Measurements from ENCODE around the gene CRTAC1. TPM values are rescaled to one million over a fixed set of nuclear protein-coding genes. Genes with fewer than 3 reads are reported as not detected.

Gene CRTAC1
- polyA plus RNA-seq, 1 of the 3 experiments (the other 2 are of a cell fraction): 0.05 TPM

GRCh38 chr10:98067165-98067564 lies 36.7 kb upstream of the CRTAC1 start (continued):
- TF ChIP-seq REST (IDR thresholded peaks at IDR 0.05; ENCODE audit: low read depth, low read length) (no peak), NFIC (IDR thresholded peaks at IDR 0.05; ENCODE audit: borderline replicate concordance) (no peak), GABPA (IDR thresholded peaks at IDR 0.05; ENCODE audit: low read depth) (no peak), ELF1 (IDR thresholded peaks at IDR 0.05) (no peak)

GRCh38 chr10:98063740-98064027 lies 33.3 kb upstream of the CRTAC1 start:
- no peak overlapping the region for H3K27ac ChIP-seq (ENCODE audit: low read depth in 2 of 2, low read length in 1 of 2)
- CTCF ChIA-PET: interaction anchor here (1.3 kb wide), 1 partner anchor 22 kb away, joined by 4 read pairs; no protein-coding TSS in a partner anchor

GRCh38 chr10:98062424-98062823 lies 32.0 kb upstream of the CRTAC1 start:
- no peak overlapping the region for H3K4me2 ChIP-seq
- no peak overlapping the region for H3K27ac ChIP-seq (ENCODE audit: low read depth in 2 of 2, low read length in 1 of 2)
- no peaks in the 10 kb centered on the region for H3K9me3 ChIP-seq
- WGBS (ENCODE audit: low lambda C conversion rate): 48% methylated on average over 6 of the region's 6 CpGs
- CTCF ChIA-PET: interaction anchor here (1.3 to 1.9 kb wide), 2 partner anchors 16 to 20 kb away, joined by 4 to 12 read pairs; no protein-coding TSS in a partner anchor
- H3K9me2 ChIP-seq: no peaks in the 10 kb centered on the region
- POLR2A ChIA-PET: no interaction called here
- no peaks in the 10 kb centered on the region for H3K36me3 ChIP-seq (replicated peaks in 1 of 2; ENCODE audit: control insufficient read depth in 1 of 2, insufficient read depth in 2 of 2, low read length in 1 of 2)
- no peak for TF ChIP-seq RFX5 (IDR thresholded peaks at IDR 0.05; ENCODE audit: low read length)
- TF ChIP-seq NFIC (IDR thresholded peaks at IDR 0.05; ENCODE audit: borderline replicate concordance): no peak
- no peak for TF ChIP-seq CHD2 (IDR thresholded peaks at IDR 0.05; ENCODE audit: low read length, partially characterized antibody)
- no peak for TF ChIP-seq NRF1 (IDR thresholded peaks at IDR 0.05; ENCODE audit: low read depth, low read length)
- no peak for TF ChIP-seq GATA2 (CRISPR knock-in tag; IDR thresholded peaks at IDR 0.05)
- TF ChIP-seq ELF1 (IDR thresholded peaks at IDR 0.05): no peak
- no peaks in the 10 kb centered on the region for H3F3A ChIP-seq (replicated peaks; ENCODE audit: insufficient read depth)
- no peaks in the 10 kb centered on the region for H3K27me3 ChIP-seq (ENCODE audit: insufficient read depth)
- H3K79me2 ChIP-seq (ENCODE audit: insufficient read depth): no peaks in the 10 kb centered on the region
- no peak overlapping the region for H3K4me3 ChIP-seq (ENCODE audit: low read depth in 2 of 2, low read length in 1 of 2)
- no peak overlapping the region for H2AFZ ChIP-seq (ENCODE audit: low read depth)
- no peak for DNase-seq
- H3K9ac ChIP-seq: no peak overlapping the region
- no peaks in the 10 kb centered on the region; a peak in 1 of 4 replicates for H3K4me1 ChIP-seq (ENCODE audit: control insufficient read depth in 1 of 2, insufficient read depth in 2 of 2, low read depth in 1 of 2, low read length in 1 of 2)
- no peaks in the 10 kb centered on the region for H4K20me1 ChIP-seq (ENCODE audit: insufficient read depth)

More at GRCh38 chr10:98063740-98064027, 33.3 kb upstream of the CRTAC1 start:
- no peak overlapping the region for H3K4me2 ChIP-seq
- POLR2A ChIA-PET: no interaction called here
- no peak overlapping the region for H3K4me3 ChIP-seq (ENCODE audit: low read depth in 2 of 2, low read length in 1 of 2)
- no peaks in the 10 kb centered on the region for H4K20me1 ChIP-seq (ENCODE audit: insufficient read depth)
- no peaks in the 10 kb centered on the region for H3K9me3 ChIP-seq
- H3K9ac ChIP-seq: no peak overlapping the region
- no peaks in the 10 kb centered on the region for H3F3A ChIP-seq (replicated peaks; ENCODE audit: insufficient read depth)
- no peaks in the 10 kb centered on the region; a peak in 1 of 4 replicates for H3K4me1 ChIP-seq (ENCODE audit: control insufficient read depth in 1 of 2, insufficient read depth in 2 of 2, low read depth in 1 of 2, low read length in 1 of 2)
- H3K36me3 ChIP-seq (replicated peaks in 1 of 2; ENCODE audit: control insufficient read depth in 1 of 2, insufficient read depth in 2 of 2, low read length in 1 of 2): no peaks in the 10 kb centered on the region
- H3K79me2 ChIP-seq (ENCODE audit: insufficient read depth): no peaks in the 10 kb centered on the region
- no peaks in the 10 kb centered on the region for H3K9me2 ChIP-seq
- H2AFZ ChIP-seq (ENCODE audit: low read depth): no peak overlapping the region
- TF ChIP-seq YY1 (IDR thresholded peaks at IDR 0.05; ENCODE audit: low read depth) (no peak), PBX3 (IDR thresholded peaks at IDR 0.05) (no peak), GATA2 (CRISPR knock-in tag; IDR thresholded peaks at IDR 0.05) (no peak), RAD21 (IDR thresholded peaks at IDR 0.05; ENCODE audit: low read length) (no peak), MEF2A (IDR thresholded peaks at IDR 0.05; ENCODE audit: borderline replicate concordance, low read depth) (no peak)
- H3K27me3 ChIP-seq (ENCODE audit: insufficient read depth): no peaks in the 10 kb centered on the region
- DNase-seq: no peak
